ENCODE results near the gene PRSS38. TPM values are rescaled to one million over a fixed set of nuclear protein-coding genes. Genes with fewer than 3 reads are reported as not detected.

PRSS38 gene
- total RNA-seq, 2 donors from 2014 or later, result not detected

Other genes starting within 250 kb of the PRSS38 start
- 10 to 100 TPM; 10.6 to 19.9 TPM for gene JMJD4, start 80.4 kb upstream of the PRSS38 start, total RNA-seq
- 10 to 100 TPM; 42.9 to 53.6 TPM for gene SNAP47, start 80.2 kb upstream of the PRSS38 start, total RNA-seq
- under 1 TPM; 0.09 to 0.24 TPM for gene WNT9A, start 132.3 kb downstream of the PRSS38 start, total RNA-seq
- gene WNT3A, start 191.3 kb downstream of the PRSS38 start, total RNA-seq, result not detected